Heart left ventricle (tissue), 13 donors: Measurements from ENCODE around the gene KCNMA1.

Experiments used
- POLR2A ChIP-seq, 2 donors: fragments of 450-650 bp; IDR thresholded peaks; one replicate each; pipeline ENCODE4 v1.6.1; 2017; ENCODE audit warnings: antibody characterized with exemption in 2 of 2, mild to moderate bottlenecking in 2 of 2, moderate library complexity in 2 of 2
- TF ChIP-seq, protein P1 (sequence below), 12 donors: fragments of 200-600 bp; sonication (generic) in 4 of 12; IDR thresholded peaks; one replicate each; pipeline versions ENCODE4 v1.5.0 to v1.8.0; 2018 to 2022; ENCODE audit warnings: antibody characterized with exemption in 12 of 12, mild to moderate bottlenecking in 5 of 12
- donor health status: ischemic (EF 13 %, LVEDD 7.1; RV severe dilation, severe dysfunction).
- donor health status: DM: no; HTN: yes; CAD: no.
- donor health status: DM: no; HTN: no; CAD: no.
- donor health status: ischemic (EF 25% LVEDD 6.9; RV normal size, moderate dysfunction).
- donor health status: ischemic (EF 25% LVEDD 5.7; RV mildly dilated, moderate dysfunction).
- donor health status: ischemic (EF 35%, LVEDD 5.7; RV mildly dilated, moderate dysfunction).
- donor health status: nonischemic (EF 11% LVEDD 7.7; RV severe dilation, severe dysfunction).
- donor health status: DM: yes; HTN: yes; CAD: no.
- donor health status: PGD.
- donor health status: ischemic (EF 29% LVEDD 5.4; RV normal size, mild dysfunction).
- donor health status: nonischemic (EF 23%, LVEDD 6.1; RV moderate dilation, normal function).

- TF ChIP-seq, protein P1, sequence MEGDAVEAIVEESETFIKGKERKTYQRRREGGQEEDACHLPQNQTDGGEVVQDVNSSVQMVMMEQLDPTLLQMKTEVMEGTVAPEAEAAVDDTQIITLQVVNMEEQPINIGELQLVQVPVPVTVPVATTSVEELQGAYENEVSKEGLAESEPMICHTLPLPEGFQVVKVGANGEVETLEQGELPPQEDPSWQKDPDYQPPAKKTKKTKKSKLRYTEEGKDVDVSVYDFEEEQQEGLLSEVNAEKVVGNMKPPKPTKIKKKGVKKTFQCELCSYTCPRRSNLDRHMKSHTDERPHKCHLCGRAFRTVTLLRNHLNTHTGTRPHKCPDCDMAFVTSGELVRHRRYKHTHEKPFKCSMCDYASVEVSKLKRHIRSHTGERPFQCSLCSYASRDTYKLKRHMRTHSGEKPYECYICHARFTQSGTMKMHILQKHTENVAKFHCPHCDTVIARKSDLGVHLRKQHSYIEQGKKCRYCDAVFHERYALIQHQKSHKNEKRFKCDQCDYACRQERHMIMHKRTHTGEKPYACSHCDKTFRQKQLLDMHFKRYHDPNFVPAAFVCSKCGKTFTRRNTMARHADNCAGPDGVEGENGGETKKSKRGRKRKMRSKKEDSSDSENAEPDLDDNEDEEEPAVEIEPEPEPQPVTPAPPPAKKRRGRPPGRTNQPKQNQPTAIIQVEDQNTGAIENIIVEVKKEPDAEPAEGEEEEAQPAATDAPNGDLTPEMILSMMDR (IDR thresholded peaks at IDR 0.05), result no peak
- TF ChIP-seq POLR2A (IDR thresholded peaks at IDR 0.05), result no peak
These were observed 807.9 kb downstream of the KCNMA1 start for GRCh38 chr10:76829724-76830123.
